Cardiac muscle cell (in vitro differentiated cells and primary cell): ENCODE measurements around the gene DNASE1. TPM values are rescaled to one million over a fixed set of nuclear protein-coding genes. Genes with fewer than 3 reads are reported as not detected.

Experiments used
- DNase-seq, 2 donors: peaks; one replicate each; pipeline versions ENCODE4 v3.0.0 to v3.0.0-alpha.2; 2010 to 2017; ENCODE audit warnings: low read depth in 1 of 2, low spot score in 1 of 2
- H3K27ac ChIP-seq: fragments of 200-600 bp; sonication (generic); 2 replicates; pipeline ENCODE4 v1.5.1; 2016
- H3K27me3 ChIP-seq: fragments of 200-600 bp; sonication (generic); 2 replicates; pipeline ENCODE4 v1.6.0; 2016; ENCODE audit warnings: control low read depth
- H3K36me3 ChIP-seq: fragments of 200-600 bp; sonication (generic); 2 replicates; pipeline ENCODE4 v1.5.1; 2016; ENCODE audit warnings: control low read depth
- H3K4me1 ChIP-seq: fragments of 200-600 bp; sonication (generic); 2 replicates; pipeline ENCODE4 v1.8.1; 2017; ENCODE audit warnings: low read depth, mild to moderate bottlenecking, mixed run types
- H3K4me3 ChIP-seq: fragments of 200-600 bp; sonication (generic); 2 replicates; pipeline ENCODE4 v1.5.1; 2016; ENCODE audit warnings: mild to moderate bottlenecking
- H3K9me3 ChIP-seq: fragments of 200-600 bp; sonication (generic); 2 replicates; pipeline ENCODE4 v1.5.1; 2017; ENCODE audit warnings: low read depth, mild to moderate bottlenecking, control low read depth
- polyA plus RNA-seq: library from polyadenylated mRNA; unstranded; fragments of >200 nt; fragmentation: Nextera tagmentation; extraction: Ambion mirVana; gene quantifications from 2 replicates; pipeline ENCODE4 v1.2.1, GENCODE V29; 2016
- total RNA-seq: library from RNA; depleted of rRNA; stranded (reverse); fragments of >200 nt; gene quantifications from 2 replicates; pipeline ENCODE4 v1.2.3, GENCODE V29; 2016
- TF ChIP-seq, protein P1 (sequence below): IDR thresholded peaks from 2 replicates; pipeline ENCODE4 v1.5.1; 2012; ENCODE audit warnings: low read depth, mild to moderate bottlenecking, low read length

The DNASE1 gene
- total and polyA plus RNA-seq, 2 experiments from 2014 or later = 28.1 to 73.9 TPM

DNA sequence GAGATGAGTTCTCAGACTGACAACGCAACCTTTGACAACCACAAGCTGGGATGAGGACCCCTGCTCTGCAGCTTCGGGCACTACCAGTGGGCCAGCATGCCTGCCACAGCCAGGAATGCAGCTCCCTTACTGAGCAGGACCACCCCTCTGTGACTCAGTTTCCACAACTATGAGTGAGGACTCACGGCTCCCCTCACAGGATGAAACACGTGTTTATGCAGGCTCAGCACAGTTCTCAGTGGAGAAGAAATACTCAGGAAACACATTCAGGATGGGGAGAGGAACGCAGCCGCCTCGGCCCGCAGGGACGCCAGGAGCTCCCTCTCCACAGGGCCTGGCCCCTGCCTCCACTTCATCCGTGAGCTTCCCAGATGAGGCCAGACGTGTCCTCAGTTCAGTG lies 14.1 kb downstream of the DNASE1 start:
- H3K36me3 ChIP-seq = peaks cover 11% of the 10 kb centered on the region
- H3K9me3 ChIP-seq = no peaks in the 10 kb centered on the region

DNA sequence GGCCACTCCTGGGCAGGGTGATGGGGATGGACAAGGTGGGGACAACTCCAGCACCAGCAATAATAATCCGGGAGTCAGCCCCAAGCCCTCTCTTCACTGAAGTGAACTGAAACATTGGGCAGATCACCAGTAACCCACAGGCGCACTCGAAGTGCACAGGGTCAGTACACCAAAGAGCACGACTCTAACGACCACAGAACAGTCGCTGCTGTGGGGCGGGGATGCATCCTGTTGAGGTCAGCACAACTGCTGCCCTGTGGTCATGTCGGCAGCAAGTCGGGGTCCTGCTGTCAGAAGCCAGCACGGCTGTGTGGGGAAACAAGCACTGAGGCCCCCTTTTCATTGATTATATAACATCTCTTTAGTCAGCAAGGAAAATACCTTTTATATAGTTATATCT lies 14.6 kb downstream of the DNASE1 start:
- H3K9me3 ChIP-seq = no peaks in the 10 kb centered on the region
- no peak overlapping the region for H3K4me3 ChIP-seq
- TF ChIP-seq, protein P1, sequence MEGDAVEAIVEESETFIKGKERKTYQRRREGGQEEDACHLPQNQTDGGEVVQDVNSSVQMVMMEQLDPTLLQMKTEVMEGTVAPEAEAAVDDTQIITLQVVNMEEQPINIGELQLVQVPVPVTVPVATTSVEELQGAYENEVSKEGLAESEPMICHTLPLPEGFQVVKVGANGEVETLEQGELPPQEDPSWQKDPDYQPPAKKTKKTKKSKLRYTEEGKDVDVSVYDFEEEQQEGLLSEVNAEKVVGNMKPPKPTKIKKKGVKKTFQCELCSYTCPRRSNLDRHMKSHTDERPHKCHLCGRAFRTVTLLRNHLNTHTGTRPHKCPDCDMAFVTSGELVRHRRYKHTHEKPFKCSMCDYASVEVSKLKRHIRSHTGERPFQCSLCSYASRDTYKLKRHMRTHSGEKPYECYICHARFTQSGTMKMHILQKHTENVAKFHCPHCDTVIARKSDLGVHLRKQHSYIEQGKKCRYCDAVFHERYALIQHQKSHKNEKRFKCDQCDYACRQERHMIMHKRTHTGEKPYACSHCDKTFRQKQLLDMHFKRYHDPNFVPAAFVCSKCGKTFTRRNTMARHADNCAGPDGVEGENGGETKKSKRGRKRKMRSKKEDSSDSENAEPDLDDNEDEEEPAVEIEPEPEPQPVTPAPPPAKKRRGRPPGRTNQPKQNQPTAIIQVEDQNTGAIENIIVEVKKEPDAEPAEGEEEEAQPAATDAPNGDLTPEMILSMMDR = no peak
- no peaks in the 10 kb centered on the region for H3K4me1 ChIP-seq
- H3K36me3 ChIP-seq = peaks cover 8% of the 10 kb centered on the region
- H3K27me3 ChIP-seq = no peaks in the 10 kb centered on the region
- no peak overlapping the region for H3K27ac ChIP-seq
- no peak for DNase-seq

More for the DNA sequence above, 14.1 kb downstream of the DNASE1 start:
- no peak overlapping the region for H3K4me3 ChIP-seq
- no peaks in the 10 kb centered on the region for H3K27me3 ChIP-seq
- no peak for DNase-seq
- no peak overlapping the region for H3K27ac ChIP-seq
- TF ChIP-seq, protein P1 = no peak
- H3K4me1 ChIP-seq = no peaks in the 10 kb centered on the region

DNA sequence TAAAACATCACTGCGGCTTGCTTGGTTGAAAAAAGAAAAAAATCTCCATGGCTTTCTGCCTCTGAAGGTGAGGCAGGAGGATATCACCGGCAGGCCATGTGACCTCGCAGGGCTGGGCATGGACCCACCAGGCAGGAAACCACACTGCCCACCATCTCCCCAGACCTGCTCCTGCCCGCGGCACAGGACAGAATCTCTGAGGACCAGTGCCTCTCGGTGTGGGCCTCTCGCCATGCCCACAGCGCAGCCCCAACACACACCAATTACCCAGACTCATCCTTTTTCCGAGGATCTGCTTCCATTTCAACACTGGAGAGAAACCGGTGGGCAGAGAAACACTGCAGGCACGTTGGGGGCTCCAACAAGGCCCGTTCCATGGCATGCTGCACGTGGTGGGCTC lies 16.2 kb downstream of the DNASE1 start:
- H3K36me3 ChIP-seq = peaks cover 14% of the 10 kb centered on the region
- no peaks in the 10 kb centered on the region for H3K9me3 ChIP-seq
- no peak overlapping the region for H3K27ac ChIP-seq
- no peak overlapping the region for H3K4me3 ChIP-seq
- H3K4me1 ChIP-seq = no peaks in the 10 kb centered on the region
- DNase-seq = no peak
- TF ChIP-seq, protein P1 = no peak
- H3K27me3 ChIP-seq = no peaks in the 10 kb centered on the region

DNA sequence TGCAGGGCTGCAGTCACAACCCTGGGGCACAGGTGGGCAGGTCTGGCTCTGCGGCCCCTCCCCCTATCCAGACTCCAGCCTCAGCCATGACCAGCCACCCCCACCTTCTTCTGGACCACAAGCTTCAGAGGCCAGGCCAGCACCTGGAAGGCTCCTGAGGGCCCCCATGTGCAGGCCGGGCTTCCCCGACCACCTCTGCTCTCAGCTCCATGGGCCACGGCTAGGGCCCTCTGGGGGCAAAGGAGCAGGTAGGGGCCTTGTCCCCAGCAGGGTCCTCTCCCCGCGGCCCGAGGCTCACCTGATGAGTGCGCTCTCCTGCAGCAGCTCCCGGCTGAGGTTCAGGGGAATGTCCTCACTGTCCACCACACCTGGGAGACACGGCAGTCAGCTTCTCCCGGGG lies 16.9 kb downstream of the DNASE1 start:
- Histone ChIP-seq H3K36me3 (peaks cover 16% of the 10 kb centered on the region), H3K4me3 (no peak overlapping the region), H3K4me1 (no peaks in the 10 kb centered on the region), H3K27ac (no peak overlapping the region), H3K27me3 (no peaks in the 10 kb centered on the region), H3K9me3 (no peaks in the 10 kb centered on the region)
- DNase-seq = no peak
- TF ChIP-seq, protein P1 = no peak

DNA sequence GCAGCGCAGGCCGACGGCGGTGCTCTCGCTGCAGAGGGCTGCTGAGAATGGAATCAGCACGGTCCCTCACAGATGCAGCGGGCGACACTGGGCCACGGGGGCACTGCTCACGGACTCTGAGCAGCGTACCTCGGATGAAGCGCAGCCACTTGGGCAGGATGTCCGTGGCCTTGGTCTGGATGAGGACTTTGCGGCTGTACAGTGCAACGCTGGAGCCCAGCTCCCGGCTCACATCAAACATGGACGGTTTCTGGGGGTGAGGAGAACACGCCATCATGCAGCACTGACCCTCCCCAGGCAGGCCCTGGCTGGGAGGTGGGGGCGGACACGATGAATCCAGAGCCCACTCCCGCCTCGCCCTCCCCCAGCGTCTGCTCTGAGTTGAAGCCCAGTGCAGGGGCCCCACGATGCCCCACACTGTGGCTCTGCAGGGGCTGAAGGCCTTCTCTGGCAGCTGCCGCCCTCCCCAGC lies 18.1 kb downstream of the DNASE1 start:
- no peaks in the 10 kb centered on the region for H3K9me3 ChIP-seq
- H3K27ac ChIP-seq = no peak overlapping the region
- TF ChIP-seq, protein P1 = no peak
- H3K36me3 ChIP-seq = peaks cover 20% of the 10 kb centered on the region
- no peaks in the 10 kb centered on the region for H3K4me1 ChIP-seq
- H3K27me3 ChIP-seq = no peaks in the 10 kb centered on the region
- H3K4me3 ChIP-seq = no peak overlapping the region
- no peak for DNase-seq

DNA sequence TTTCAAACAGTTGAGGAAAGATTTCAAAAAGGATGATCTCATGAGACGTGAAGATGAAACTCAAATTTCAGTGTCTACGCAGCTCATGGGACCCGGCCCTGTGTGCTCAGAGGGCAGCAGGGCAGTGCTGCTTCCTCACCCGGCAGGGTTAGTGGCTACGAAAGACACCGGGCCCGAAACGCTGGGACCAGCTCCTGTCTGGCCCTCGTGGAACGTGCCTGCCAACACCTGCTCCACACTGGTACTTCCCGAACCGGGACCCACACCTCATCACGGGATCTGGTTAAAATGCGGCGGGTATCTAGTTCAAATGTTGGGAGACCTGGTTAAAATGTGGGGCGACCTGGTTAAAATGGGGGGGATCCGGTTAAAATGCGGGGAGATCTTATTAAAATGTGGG lies 18.7 kb downstream of the DNASE1 start:
- DNase-seq = no peak
- no peaks in the 10 kb centered on the region for H3K27me3 ChIP-seq
- H3K27ac ChIP-seq = no peak overlapping the region
- H3K4me3 ChIP-seq = no peak overlapping the region
- no peaks in the 10 kb centered on the region for H3K9me3 ChIP-seq
- H3K4me1 ChIP-seq = no peaks in the 10 kb centered on the region
- H3K36me3 ChIP-seq = peaks cover 23% of the 10 kb centered on the region
- TF ChIP-seq, protein P1 = no peak
